ENCODE measurements around the gene PDCD1LG2.

DNA sequence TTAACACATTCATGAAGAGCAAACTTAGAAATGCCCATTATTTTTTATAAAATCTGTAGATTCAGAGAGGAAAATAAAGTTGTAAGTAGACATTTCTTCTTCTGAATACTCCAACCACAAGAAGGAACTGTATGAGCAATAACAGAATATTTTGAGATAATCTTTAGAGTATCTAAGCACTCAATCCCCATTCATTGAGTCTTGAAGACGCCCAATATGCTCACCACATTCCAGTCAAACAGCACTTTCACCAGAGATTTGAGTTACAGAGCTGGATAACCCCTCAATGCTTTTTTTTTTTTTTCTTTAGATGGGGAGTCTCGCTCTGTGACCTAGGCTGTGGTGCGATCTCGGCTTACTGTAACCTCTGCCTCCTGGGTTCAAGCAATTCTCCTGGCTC lies 103.9 kb downstream of the PDCD1LG2 start:
- TF ChIP-seq, protein P1, sequence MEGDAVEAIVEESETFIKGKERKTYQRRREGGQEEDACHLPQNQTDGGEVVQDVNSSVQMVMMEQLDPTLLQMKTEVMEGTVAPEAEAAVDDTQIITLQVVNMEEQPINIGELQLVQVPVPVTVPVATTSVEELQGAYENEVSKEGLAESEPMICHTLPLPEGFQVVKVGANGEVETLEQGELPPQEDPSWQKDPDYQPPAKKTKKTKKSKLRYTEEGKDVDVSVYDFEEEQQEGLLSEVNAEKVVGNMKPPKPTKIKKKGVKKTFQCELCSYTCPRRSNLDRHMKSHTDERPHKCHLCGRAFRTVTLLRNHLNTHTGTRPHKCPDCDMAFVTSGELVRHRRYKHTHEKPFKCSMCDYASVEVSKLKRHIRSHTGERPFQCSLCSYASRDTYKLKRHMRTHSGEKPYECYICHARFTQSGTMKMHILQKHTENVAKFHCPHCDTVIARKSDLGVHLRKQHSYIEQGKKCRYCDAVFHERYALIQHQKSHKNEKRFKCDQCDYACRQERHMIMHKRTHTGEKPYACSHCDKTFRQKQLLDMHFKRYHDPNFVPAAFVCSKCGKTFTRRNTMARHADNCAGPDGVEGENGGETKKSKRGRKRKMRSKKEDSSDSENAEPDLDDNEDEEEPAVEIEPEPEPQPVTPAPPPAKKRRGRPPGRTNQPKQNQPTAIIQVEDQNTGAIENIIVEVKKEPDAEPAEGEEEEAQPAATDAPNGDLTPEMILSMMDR (IDR thresholded peaks at IDR 0.05), result no peak
- TF ChIP-seq POLR2AphosphoS5 (IDR thresholded peaks at IDR 0.05), result no peak
